ENCODE measurements around the gene CRTC3.
"Not testable (repeated sequence)": the region's sequence is repeated elsewhere in the genome, so short reads cannot be mapped to it uniquely, and the experiment has no call there.

CRTC3 gene

GRCh38 chr15:90497376-90497775 is 32.3 kb upstream of the CRTC3 start:
- H3K27me3 ChIP-seq, result no peaks in the 10 kb centered on the region
- DNase-seq, result no peak
- peaks cover 87 to 99% (median 91%) of the 10 kb centered on the region in 3 donors for H3K36me3 ChIP-seq
- intact Hi-C loops (cut with DNase I; ENCODE audit: low total_unique reads), result no loop called here
- no peaks in the 10 kb centered on the region for H3K4me1 ChIP-seq
- no peak overlapping the region for H3K4me3 ChIP-seq
- H3K9me3 ChIP-seq, result no peaks in the 10 kb centered on the region
- no peak for TF ChIP-seq CTCF (IDR thresholded peaks at IDR 0.05)
- H3K27ac ChIP-seq, result no peak overlapping the region

GRCh38 chr15:90497912-90498311 is 31.8 kb upstream of the CRTC3 start:
- Histone ChIP-seq H3K4me3 (no peak overlapping the region), H3K9me3 (no peaks in the 10 kb centered on the region), H3K4me1 (no peaks in the 10 kb centered on the region), H3K27ac (no peak overlapping the region), H3K27me3 (no peaks in the 10 kb centered on the region), H3K36me3 (peaks cover 87 to 99% (median 91%) of the 10 kb centered on the region in 3 donors)
- no peak for DNase-seq
- intact Hi-C loops (cut with DNase I; ENCODE audit: low total_unique reads), result no loop called here
- no peak for TF ChIP-seq CTCF (IDR thresholded peaks at IDR 0.05)

GRCh38 chr15:90500171-90500570 is 29.6 kb upstream of the CRTC3 start:
- Histone ChIP-seq H3K27me3 (no peaks in the 10 kb centered on the region), H3K4me1 (no peaks in the 10 kb centered on the region), H3K9me3 (no peaks in the 10 kb centered on the region), H3K4me3 (no peak overlapping the region), H3K36me3 (peaks cover 67 to 82% (median 75%) of the 10 kb centered on the region in 3 donors), H3K27ac (no peak overlapping the region)
- intact Hi-C loops (cut with DNase I; ENCODE audit: low total_unique reads), result no loop called here
- no peak for DNase-seq
- TF ChIP-seq CTCF (IDR thresholded peaks at IDR 0.05), result no peak

DNA sequence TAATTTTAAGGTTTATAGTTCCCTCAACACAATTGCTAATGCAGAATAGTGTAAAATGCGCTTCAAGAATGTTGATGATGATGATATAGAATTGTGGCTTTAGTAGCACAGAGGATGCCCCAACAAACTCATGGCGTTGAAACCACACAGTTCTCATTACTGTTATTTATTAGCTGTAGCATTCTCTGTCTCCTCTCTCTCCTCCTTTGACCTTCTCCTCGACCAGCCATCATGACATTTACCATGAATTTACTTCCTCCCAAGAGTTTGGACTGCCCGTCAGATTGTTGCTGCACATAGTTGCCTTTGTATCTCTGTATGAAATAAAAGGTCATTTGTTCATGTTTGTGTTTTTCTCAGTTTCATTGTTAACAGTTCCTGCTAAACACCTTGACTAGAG is 27.8 kb upstream of the CRTC3 start:
- H3K27me3 ChIP-seq, result no peaks in the 10 kb centered on the region
- intact Hi-C loops (cut with DNase I; ENCODE audit: low total_unique reads), result no loop called here
- no peak for DNase-seq
- H3K9me3 ChIP-seq, result no peaks in the 10 kb centered on the region
- no peak for TF ChIP-seq CTCF (IDR thresholded peaks at IDR 0.05)
- H3K27ac ChIP-seq, result no peak overlapping the region
- no peak overlapping the region for H3K4me3 ChIP-seq
- H3K36me3 ChIP-seq, result peaks cover 59 to 67% (median 65%) of the 10 kb centered on the region in 3 donors
- H3K4me1 ChIP-seq, result no peaks in the 10 kb centered on the region

GRCh38 chr15:90510781-90511180 is 18.9 kb upstream of the CRTC3 start:
- H3K4me1 ChIP-seq, result peaks cover 0 to 18% (median 6%) of the 10 kb centered on the region in 4 donors
- H3K27me3 ChIP-seq; H3K9me3 ChIP-seq; DNase-seq; intact Hi-C loops (cut with DNase I; ENCODE audit: low total_unique reads); H3K4me3 ChIP-seq; H3K27ac ChIP-seq; H3K36me3 ChIP-seq: not testable (repeated sequence)

- DNase-seq; H3K4me3 ChIP-seq; H3K36me3 ChIP-seq; H3K27ac ChIP-seq; H3K9me3 ChIP-seq; intact Hi-C loops (cut with DNase I; ENCODE audit: low total_unique reads); H3K27me3 ChIP-seq: not testable (repeated sequence)
- peaks cover 0 to 18% (median 6%) of the 10 kb centered on the region in 4 donors for H3K4me1 ChIP-seq
These were observed 18.5 kb upstream of the CRTC3 start for GRCh38 chr15:90511211-90511618.

GRCh38 chr15:90512276-90512675 is 17.4 kb upstream of the CRTC3 start:
- no peak for DNase-seq
- no peak for TF ChIP-seq CTCF (IDR thresholded peaks at IDR 0.05)
- Histone ChIP-seq H3K4me3 (no peak overlapping the region), H3K9me3 (no peaks in the 10 kb centered on the region), H3K27me3 (no peaks in the 10 kb centered on the region), H3K4me1 (peaks cover 0 to 18% (median 6%) of the 10 kb centered on the region in 4 donors), H3K36me3 (no peaks in the 10 kb centered on the region), H3K27ac (no peak overlapping the region)
- intact Hi-C loops (cut with DNase I; ENCODE audit: low total_unique reads), result no loop called here

Measured in tibial artery (tissue), 4 donors.